Skin of body (tissue), 2 donors: ENCODE data around the gene GUK1. TPM values are rescaled to one million over a fixed set of nuclear protein-coding genes. Genes with fewer than 3 reads are reported as not detected.

Experiments used
- DNase-seq: peaks from one replicate; lab custom pipeline; 2025; lab: John Stamatoyannopoulos, UW
- total RNA-seq: library from RNA; depleted of rRNA; stranded (reverse); fragments of >200 nt; gene quantifications from one replicate; pipeline ENCODE4 v1.2.3, GENCODE V29; 2014

The GUK1 gene, protein sequence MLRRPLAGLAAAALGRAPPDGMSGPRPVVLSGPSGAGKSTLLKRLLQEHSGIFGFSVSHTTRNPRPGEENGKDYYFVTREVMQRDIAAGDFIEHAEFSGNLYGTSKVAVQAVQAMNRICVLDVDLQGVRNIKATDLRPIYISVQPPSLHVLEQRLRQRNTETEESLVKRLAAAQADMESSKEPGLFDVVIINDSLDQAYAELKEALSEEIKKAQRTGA
- total RNA-seq: 146 TPM

DNA sequence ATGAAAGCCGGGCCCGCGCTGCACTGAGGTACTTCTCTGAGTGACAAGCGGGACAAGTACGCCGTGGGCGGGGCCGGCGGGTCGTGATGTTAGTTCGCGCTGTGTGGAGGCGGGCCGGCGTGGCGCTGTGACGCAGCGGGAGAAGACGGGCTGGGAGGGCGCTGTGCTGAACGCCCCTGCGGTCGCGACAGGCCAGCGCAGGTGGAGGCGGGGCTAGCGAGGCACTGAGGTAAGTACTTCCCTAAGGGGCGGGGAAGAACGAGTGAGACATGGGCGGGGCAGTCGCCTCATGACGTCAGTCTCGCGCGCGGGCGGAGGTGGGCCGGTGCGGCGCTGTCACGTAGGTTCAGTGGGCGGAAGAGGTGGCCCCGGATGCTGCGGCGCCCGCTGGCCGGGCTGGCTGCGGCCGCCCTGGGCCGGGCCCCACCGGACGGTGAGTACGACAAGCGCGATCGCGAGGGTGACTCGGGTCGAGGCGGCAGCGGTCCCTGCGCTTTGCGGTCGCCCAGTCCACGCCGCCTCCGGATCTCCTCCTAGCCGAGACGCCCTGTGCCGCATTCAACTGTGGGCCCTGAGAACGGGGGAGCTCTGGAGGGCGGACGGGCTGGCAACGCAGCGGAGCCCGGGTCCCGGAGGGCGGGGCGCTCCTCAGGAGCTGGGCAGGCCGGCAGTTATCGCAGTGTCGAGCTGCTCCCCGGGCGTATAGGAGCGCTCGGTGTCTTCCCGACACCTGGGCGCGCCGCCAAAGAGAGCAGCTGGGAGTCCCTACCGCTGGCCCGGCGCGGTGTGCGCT, at the start of gene GUK1:
TSS of gene GUK1 (plus strand) at position 349 of the 793 bp plus-strand sequence. CDS start at position 373, 24 bp downstream.
- peak; percentile 97 for DNase-seq

DNA sequence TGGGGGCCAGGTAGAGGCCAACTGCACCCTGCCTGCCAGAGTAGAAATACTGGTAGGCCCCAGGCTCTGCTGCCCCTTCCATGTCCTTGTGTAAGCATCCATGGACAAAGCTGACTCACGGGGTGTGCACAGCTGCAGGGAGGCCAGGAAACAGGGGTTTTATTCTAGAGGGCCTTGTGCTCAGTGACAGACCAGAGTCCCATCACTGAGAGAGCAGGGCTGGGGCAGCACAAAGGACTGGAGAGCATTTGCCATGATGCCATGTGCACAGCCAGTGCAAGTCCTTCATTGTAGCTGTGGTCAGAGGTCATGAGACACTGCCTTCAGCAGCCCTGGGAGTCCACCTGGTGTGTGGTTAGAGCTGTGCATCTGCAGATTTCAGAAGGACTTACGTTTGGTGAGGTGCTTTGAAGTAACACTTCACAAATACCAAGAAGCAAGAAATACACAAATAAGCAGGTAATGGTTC, 49.4 kb upstream of the GUK1 start:
- no peak for DNase-seq

DNA sequence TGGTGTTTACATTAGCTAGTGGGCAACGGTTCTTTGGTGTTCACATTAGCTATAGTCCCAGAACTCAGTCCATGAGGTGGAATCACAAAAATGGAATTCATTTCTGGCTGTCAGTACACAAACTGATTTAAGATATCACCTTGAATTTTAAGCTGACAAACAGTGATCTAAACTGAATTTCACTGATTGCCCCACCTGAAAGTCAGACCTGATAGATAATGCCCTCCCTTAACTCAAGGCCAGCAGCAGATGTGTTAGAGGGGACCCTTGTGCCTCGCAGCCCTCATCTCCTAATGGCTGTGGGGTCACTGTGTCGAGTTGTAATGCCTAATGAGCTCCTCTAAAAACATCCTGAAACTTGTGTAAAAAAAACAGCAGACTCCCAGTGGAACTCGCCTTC, 49.0 kb upstream of the GUK1 start:
- DNase-seq: no peak

DNA sequence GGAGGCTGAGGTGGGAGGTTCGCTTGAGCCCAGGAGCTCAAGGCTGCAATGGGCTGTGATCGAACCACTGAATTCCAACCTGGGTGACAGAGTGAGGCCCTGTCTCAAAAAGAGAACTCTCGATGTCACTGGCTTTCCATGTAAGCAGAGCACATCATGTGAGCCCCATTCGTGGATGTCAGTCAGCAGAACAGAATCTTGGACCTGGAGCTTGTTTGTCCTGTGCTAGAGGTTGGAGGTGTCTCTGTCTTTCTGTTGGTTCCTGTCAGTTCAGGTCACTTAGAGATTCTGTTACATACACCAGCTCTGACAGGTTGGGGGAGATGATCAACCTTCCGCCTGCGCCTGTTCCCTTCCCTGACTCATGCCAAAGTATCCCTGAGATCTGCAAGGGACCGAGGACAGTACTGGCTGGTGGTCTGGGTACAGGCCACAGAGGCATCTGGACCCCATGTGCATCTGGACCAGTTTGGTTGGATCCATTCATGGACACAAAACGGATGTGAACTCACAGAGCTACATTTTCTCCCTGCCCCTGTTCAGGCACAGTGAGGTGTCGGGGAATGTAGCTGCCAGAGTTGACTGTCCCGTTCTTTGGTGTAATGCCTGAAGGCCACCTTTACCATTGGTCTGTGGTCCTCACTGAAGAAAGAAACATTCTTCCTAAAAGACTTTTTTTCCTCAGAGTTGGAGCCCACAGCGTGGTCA, 47.6 kb upstream of the GUK1 start:
- DNase-seq: no peak

DNA sequence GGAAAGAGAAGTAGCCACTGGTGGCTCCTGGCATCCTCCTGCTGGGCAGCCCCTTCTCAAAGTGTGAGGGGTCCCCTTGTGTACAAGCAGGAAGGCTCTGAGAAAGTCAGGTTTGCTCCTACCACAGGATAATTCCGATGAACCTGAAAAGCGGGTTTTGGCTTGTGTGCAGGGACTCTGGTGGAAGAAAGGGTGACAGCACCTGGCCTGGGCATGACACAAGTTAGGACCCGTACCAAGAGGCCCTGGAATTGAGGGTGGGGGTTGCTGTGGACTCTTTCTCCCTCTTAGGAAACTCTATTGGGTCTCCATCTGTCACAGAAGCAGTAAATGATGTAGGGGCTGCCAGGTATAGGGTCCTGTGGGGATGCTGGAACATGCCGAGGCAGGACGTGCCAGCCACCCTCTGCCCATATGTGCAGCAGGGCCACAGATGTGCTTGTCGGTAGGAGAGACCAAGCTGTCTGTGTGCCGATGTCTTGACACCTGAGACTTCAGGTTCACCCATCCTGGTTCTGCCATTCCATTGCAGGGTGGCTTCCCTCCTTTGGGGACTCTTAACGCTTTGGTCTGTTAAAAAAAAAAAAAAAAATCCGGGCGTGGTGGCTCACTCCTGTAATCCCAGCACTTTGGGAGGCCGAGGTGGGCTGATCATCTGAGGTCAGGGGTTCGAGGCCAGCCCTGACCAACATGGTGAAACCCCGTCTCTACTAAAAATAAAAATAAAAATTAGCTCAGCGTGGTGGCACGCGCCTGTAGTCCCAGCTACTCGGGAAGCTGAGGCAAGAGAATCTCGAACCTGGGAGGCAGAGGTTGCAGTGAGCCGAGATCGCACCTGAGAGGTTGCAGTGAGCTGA, 46.8 kb upstream of the GUK1 start:
- no peak for DNase-seq

DNA sequence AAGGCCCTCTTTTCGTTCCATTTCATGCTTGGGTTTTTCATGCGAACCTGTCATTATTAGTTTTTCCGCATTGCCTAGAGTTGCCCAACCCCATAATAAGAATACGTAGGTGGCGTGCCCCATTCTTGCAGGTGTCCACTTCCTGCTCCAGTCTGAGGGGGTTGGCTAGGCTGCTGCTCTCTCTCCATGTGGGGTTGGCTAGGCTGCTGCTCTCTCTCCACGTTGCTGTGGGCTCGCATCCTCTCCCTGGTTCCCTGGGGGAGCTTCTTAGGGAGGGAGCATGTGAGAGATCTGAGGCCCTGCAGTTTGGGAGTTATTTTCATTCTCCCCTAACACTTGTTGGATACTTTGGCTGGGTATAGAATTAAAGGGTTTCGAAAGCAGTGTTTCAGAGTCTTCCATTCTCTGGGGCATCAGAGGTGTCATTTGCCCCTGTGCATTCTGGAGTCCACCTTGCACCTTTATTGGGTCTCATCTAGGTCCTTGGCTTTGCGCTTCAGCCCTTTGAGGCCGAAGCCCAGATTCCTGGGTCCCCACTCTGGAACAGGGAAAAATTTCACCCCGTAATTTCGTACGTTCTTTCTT, 45.6 kb upstream of the GUK1 start:
- DNase-seq: no peak

DNA sequence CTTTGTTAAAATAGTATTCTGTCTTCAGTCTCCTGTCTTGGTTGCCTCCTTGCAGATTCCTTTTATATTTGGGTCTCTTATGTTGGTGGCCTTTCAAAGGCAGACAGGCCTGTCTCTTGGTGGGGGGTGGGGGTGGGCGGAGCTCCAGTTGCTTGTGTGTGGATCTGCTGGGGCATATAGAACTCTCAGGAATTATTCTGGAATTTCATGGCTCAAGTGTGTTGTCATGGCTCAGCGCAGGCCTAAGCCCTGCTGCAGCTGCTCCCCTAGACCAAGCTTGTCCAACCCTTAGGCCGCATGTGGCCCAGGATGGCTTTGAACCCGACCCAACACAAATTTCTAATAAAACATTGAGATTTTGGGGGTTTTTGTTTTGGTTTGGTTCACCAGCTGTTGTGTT, 44.9 kb upstream of the GUK1 start:
- no peak for DNase-seq

DNA sequence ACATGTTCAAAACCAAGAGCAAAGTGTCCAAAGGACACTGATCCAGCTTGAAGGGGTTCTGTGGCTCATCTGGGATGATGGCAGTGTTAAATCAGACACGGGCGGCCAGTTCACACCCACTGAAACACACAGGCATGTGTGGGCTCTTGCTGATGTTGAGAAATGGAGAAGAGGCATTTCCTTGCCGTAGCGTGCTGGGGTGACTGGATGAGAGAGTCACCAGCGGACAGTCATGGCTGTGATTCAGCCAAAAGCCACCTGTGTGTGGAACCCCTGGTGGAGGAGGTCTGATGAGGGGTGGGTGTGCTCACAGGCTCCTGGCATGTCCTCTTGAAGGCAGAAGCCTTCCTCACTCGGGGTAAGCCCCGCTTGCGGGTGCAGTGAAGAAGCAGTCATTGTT, 44.1 kb upstream of the GUK1 start:
- no peak for DNase-seq

DNA sequence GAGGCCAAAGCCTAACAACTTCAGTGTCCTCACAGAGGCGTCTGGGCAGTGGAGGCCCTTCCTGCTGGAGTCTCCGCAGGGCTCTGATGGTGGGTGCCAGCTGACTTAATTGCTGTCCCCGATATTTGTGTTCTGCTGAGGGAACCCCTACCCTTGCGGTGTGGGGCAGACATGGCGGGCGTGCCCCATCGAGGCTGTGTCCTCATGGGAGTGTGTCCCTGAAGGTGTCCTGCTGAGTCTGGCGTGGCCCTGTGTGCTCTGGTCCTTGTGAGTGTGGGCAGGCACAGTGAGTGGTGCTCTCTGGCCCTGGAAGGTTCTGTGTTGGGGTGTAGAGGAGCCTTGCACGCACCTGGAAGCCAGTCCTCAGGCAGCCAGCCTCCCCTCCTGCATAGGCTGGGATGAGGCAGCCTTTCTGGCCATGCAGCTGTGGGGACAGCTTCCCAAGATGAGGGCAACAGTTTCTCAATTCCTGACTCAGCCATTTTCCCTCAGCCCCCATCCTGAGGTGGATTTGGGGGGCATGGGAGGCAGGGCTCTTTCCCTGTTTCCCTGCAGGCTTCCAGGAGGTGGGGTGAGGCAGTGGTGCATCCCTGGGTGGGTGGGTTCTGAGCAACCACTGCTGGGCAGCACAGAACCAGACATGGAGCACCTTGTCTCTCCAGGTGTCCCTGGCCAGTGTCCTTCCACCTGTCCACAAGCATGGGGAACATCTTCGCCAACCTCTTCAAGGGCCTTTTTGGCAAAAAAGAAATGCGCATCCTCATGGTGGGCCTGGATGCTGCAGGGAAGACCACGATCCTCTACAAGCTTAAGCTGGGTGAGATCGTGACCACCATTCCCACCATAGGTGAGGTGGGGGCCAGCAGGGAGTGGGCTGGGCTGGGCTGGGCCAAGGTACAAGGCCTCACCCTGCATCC, 43.4 kb upstream of the GUK1 start:
- DNase-seq: no peak

DNA sequence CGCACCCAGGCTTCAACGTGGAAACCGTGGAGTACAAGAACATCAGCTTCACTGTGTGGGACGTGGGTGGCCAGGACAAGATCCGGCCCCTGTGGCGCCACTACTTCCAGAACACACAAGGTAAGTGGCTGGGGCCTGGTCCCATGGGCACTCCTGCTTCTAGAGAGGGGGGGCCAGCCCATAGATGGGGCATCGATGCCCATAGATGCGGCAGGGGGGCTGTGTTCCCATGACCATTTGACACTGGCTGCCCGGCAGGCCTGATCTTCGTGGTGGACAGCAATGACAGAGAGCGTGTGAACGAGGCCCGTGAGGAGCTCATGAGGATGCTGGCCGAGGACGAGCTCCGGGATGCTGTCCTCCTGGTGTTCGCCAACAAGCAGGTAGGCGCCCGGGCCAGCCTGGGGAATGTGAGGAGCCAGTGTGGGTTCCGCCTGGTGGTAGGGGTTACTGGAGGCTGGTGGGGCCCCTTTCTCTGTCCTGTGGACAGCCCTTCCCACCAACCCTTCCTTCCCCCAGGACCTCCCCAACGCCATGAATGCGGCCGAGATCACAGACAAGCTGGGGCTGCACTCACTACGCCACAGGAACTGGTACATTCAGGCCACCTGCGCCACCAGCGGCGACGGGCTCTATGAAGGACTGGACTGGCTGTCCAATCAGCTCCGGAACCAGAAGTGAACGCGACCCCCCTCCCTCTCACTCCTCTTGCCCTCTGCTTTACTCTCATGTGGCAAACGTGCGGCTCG, 42.6 kb upstream of the GUK1 start:
- DNase-seq: no peak

DNA sequence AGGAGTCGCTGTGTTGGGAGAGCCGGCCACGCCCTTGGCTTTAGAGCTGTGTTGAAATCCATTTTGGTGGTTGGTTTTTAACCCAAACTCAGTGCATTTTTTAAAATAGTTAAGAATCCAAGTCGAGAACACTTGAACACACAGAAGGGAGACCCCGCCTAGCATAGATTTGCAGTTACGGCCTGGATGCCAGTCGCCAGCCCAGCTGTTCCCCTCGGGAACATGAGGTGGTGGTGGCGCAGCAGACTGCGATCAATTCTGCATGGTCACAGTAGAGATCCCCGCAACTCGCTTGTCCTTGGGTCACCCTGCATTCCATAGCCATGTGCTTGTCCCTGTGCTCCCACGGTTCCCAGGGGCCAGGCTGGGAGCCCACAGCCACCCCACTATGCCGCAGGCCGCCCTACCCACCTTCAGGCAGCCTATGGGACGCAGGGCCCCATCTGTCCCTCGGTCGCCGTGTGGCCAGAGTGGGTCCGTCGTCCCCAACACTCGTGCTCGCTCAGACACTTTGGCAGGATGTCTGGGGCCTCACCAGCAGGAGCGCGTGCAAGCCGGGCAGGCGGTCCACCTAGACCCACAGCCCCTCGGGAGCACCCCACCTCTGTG, 41.7 kb upstream of the GUK1 start:
- no peak for DNase-seq

DNA sequence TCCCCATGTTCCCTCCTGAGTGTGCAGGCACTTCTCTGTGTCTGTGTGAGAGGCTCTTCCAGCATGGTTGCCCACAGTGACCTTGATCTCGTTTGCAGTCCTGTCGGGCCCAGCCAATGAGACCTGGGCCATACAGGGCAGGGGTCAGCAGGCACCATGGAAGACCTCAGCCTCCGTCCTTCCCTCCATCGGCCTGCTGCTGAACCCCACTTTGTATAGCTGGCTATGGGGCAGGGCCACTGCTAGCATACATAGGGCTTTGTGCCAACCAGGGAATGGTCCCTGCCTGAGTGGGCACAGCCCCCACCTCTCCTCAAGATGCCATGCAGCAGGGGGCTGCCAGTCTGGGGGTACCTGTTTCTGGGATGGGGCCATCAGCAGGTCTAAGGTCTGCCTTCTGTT, 40.7 kb upstream of the GUK1 start:
- DNase-seq: no peak

DNA sequence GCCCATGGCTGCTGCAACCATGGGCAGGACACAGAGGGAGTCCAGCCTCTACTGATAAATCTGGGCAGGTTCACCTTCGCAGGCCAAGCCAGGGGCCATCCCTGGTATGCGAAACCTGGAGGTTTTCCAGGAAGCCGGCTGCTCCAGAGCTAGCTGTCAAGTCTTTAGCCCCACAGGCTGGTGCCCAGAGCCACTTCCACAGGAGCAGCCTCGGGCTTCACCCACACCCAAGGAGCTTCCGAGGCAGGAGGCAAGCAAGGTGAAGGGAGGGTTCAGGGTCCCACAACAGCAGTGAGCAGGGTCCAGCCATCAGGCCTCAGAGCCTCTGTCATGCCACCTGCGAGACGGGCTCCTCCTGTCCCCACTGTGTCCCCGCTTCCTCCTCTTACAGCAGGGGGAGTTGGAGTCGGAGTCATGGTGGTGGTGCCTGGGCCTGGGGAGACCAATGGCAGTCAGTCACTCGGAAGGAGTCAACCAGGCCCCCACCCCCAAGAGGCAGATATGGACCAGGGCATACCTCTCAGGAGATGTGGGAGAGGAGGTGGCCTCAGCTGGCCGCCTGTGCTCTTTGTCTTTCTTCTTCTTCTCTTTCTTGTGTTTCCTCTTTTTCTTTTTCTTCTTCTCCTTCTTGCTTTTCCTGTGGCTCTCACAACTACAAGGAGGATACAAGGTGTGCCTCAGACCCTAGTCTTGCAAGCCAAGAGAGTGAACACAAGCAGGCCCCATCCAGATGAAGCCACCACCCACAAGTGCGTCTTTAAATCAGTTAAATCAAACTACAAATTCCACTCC, 39.1 kb upstream of the GUK1 start:
- no peak for DNase-seq

DNA sequence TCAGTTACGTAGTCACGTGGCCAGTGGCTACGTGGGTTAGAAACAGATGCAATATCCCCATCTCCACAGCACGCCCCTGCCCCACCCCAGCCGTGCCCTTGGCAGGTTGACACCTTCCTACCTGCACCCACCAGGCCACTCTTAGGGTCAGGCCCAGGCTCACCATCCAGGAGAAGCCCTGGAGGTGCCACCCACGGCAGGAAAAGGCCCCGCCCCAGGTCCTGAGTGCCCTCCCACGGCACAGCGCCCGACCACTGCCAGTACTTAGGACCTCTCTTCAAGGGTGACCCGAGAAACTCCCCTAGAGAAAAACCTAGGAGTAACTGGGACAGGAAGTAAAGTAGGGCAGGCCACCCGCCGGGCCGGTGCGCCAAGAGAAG, 38.5 kb upstream of the GUK1 start:
- DNase-seq: no peak

DNA sequence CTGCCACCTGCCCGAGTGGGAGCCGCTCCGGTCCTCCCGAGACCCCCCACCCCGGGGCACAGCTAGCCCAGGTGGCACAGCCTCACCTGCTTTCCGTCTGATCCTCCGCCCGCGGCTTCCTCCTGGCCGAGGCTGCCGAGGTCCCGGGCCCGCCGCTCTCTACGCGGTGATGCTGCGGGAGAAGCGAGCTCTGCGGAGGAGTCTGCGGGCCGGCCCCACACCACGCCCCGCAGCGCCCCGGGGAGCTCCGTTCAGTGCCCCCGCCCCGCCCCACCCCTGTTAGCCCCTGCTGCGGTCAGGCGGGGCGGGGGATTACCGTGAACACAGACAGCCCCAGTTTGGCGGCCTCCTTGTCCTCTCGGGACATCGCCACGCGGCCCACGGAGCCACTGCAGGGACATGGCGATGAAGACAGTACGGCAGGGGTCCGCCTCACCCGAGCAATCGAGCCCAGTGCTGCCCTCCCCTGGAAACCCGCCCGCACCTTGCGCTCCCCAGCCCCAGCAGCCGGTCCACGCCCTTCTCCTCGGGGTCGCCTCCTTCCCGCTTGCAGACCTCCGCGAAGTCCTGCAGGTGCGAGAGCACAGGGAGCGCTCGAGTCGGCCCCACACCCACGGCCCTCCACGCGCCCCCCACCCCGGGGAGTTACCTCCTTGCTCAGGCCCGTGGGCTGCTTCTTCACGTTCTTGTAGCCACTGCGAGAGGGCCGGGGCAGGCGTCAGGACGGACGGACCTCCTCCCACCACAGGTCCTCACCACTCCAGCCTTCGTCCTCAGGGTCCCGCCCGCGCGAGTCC, 37.9 kb upstream of the GUK1 start:
- no peak for DNase-seq

DNA sequence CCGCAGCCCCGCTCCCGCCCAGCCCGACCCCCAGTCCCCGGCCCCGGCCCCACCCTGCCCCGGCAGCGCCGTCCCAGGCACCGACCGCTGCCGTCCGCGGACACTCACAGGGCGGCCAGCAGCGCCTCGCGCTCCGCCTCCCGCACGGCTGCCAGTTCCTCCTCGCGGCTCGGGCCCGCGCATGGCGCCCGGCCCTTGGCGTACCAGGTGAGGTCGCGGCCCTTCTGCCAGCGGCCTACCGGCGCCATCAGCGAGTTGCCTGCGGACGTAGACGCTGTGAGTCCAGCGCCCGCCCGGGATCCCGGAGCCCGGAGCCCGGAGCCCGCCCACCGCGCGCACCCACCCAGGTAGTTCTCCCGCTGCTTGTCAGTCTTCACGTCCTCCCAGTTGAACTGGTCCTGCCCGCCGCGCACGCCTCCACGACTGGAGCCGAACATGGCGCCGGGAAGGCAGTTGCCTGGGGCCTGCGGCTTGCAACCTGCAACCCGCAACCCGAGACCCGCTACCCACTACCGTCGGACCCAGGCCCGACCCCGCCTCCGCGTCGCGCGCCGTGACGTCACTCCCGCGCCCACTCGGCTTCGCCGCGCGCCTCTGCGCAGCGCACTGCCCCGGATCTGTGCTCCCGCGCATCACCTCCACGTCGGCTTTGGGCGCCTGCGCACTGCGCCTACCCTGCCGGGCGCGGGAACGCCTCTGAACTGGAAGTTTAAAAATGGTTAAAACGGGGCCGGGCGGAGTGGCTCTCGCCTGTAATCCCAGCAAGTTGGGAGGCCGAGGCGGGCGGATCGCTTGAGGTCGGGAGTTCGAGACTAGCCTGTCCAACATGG, 37.1 kb upstream of the GUK1 start, which contains the start of gene C1orf35:
TSS of gene C1orf35 (minus strand) at position 535 of the 830 bp plus-strand sequence. CDS start at position 437, 98 bp downstream.
- peak; percentile 90 for DNase-seq
